Measurements from ENCODE around the gene SLC22A23.
A peak's percentile ranks its signal among the peaks of the same experiment; 100 is the strongest.

SLC22A23 gene

GRCh38 chr6:3356056-3356823 lies 100.6 kb downstream of the SLC22A23 start:
- Histone ChIP-seq H3K4me1 (ENCODE audit: control insufficient read depth, insufficient read depth, low read length) (peaks cover 20% of the 10 kb centered on the region), H3K36me3 (ENCODE audit: control insufficient read depth in 2 of 2, insufficient read depth in 1 of 2, low read length in 2 of 2) (no peaks in the 10 kb centered on the region), H3K27ac (ENCODE audit: extremely low read depth, low read depth, low read length) (peak overlapping the region; percentile 32; the same call in 1 of the 2 replicates), H3K9me3 (ENCODE audit: control insufficient read depth, insufficient read depth, low read depth, low read length) (no peaks in the 10 kb centered on the region), H3K4me3 (ENCODE audit: low read depth, low read length) (peak overlapping the region; percentile 35)
- POLR2A ChIA-PET = no interaction called here
- CTCF ChIA-PET = interaction anchor here (1.1 kb wide), 1 partner anchor 15 kb away, joined by 3 read pairs; no protein-coding TSS in a partner anchor
- TF ChIP-seq PRDM10 (tag by site-specific recombination; IDR thresholded peaks at IDR 0.05) (peak; percentile 92), ZNF629 (tag by site-specific recombination; IDR thresholded peaks at IDR 0.05) (peak; percentile 70), ZNF404 (tag by site-specific recombination; IDR thresholded peaks at IDR 0.05) (no peak), ZBTB10 (tag by site-specific recombination; IDR thresholded peaks at IDR 0.05) (no peak), SP2 (tag by site-specific recombination; IDR thresholded peaks at IDR 0.05) (peak; percentile 40; the same call in 1 of the 2 replicates), KLF9 (tag by site-specific recombination; IDR thresholded peaks at IDR 0.05; ENCODE audit: low read depth) (peak; percentile 40; the same call in 1 of the 2 replicates), KLF16 (tag by site-specific recombination; IDR thresholded peaks at IDR 0.05) (no peak), ZNF561 (tag by site-specific recombination; IDR thresholded peaks at IDR 0.05; ENCODE audit: borderline replicate concordance) (no peak), ZNF518A (tag by site-specific recombination; conservative IDR thresholded peaks at IDR 0.05; ENCODE audit: low read depth) (no peak), ZNF701 (tag by site-specific recombination; IDR thresholded peaks at IDR 0.05) (no peak), GLI4 (tag by site-specific recombination; IDR thresholded peaks at IDR 0.05) (no peak), SCRT2 (tag by site-specific recombination; IDR thresholded peaks at IDR 0.05) (peak; percentile 73), OSR2 (tag by site-specific recombination; IDR thresholded peaks at IDR 0.05) (peak; percentile 17; the same call in 1 of the 2 replicates), ZNF214 (tag by site-specific recombination; IDR thresholded peaks at IDR 0.05; ENCODE audit: borderline replicate concordance) (no peak), ZNF341 (tag by site-specific recombination; IDR thresholded peaks at IDR 0.05; ENCODE audit: low read depth) (peak; percentile 39), MEIS1 (CRISPR knock-in tag; IDR thresholded peaks at IDR 0.05; ENCODE audit: borderline replicate concordance) (no peak), ZFP41 (tag by site-specific recombination; IDR thresholded peaks at IDR 0.05; ENCODE audit: borderline replicate concordance) (no peak), SP3 (tag by site-specific recombination; IDR thresholded peaks at IDR 0.05) (peak; percentile 53), ZBTB48 (tag by site-specific recombination; IDR thresholded peaks at IDR 0.05) (0 out of 2 replicates have a peak, but pooled peaks have one; percentile 56), ZNF10 (tag by site-specific recombination; IDR thresholded peaks at IDR 0.05) (no peak), PRDM4 (tag by site-specific recombination; IDR thresholded peaks at IDR 0.05) (peak; percentile 37; the same call in 1 of the 2 replicates)
